Ammon's horn (tissue), 1 donor: ENCODE results near the gene COMMD9.

Experiments
- DNase-seq: peaks from one replicate; pipeline ENCODE4 v3.0.0-alpha.2; 2016; ENCODE audit warnings: low spot score

COMMD9 gene

DNA sequence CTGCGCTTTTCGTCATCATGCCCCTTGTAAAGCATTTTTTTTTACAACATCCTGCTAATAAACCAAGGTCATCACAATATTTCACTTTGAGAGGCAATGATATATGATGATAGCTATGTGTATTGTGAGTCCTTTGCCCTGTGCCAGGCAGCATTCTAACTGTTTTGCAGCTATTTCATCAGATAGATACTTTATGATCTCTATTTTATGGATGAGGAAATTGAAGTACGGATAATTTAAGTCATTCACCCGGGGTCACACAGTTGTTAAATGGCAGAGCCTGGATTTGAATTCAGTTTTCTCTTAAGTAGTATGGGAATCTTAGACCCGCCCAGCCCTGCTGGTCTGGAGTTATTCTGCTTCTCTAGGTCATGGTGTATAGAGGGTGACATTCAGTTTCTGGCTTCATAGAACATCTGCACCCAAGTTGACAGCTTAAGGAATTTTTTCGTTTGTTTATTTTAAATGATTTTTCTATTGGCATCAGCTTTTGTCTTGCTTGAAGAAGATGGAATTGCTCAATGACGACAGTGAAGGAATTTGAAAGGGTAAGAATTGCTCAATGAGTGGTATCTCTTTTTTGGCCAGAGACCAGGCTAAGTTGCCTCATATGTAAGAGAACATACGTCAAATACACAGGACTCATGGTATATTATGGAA is 7.8 kb upstream of the COMMD9 start:
- no peak for DNase-seq

DNA sequence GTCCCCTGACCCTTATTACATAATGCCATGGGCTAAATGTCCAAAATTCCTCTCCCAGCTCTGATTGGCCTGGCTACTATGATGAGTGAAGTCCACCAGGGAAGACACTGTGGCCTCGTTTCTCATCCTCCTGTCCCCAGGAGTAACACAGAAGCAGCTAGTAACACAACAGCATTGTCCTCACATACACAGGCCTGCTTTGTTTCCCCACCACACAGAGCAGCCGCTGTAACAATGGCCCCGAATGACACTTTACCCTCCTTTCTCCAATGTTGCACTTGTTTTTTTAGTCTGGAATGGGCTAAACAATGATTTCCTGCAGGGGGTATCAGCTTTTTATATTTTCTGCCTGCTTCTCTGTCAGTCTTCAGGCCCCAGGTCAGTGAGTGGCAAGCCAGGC is 6.7 kb upstream of the COMMD9 start, which contains the start of gene PRR5L:
PRR5L (plus strand) TSS at position 363 of the 400 bp plus-strand sequence. CDS start 104,834 bp downstream, outside the sequence.
- DNase-seq: peak; percentile 94

DNA sequence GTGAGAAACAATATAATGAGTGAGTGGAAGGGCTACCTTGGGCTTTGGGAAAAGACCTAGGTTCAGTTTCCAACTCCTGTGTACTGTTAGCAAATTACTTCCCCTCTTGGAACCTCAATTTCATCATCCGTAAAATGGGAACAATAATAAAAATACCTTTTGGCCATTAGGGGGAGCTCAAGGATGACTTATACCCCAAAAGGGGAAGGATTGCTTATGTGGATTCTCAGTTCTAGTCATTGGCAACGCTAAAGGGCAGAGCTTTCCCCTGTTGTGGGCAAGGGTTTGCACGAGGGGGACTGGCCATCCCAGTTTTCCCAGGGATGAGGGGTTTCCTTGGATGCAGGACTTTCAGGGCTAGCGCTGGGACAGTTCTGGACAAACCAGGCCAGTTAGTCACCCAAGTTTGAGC is 3.1 kb upstream of the COMMD9 start:
- peak; percentile 48 for DNase-seq

DNA sequence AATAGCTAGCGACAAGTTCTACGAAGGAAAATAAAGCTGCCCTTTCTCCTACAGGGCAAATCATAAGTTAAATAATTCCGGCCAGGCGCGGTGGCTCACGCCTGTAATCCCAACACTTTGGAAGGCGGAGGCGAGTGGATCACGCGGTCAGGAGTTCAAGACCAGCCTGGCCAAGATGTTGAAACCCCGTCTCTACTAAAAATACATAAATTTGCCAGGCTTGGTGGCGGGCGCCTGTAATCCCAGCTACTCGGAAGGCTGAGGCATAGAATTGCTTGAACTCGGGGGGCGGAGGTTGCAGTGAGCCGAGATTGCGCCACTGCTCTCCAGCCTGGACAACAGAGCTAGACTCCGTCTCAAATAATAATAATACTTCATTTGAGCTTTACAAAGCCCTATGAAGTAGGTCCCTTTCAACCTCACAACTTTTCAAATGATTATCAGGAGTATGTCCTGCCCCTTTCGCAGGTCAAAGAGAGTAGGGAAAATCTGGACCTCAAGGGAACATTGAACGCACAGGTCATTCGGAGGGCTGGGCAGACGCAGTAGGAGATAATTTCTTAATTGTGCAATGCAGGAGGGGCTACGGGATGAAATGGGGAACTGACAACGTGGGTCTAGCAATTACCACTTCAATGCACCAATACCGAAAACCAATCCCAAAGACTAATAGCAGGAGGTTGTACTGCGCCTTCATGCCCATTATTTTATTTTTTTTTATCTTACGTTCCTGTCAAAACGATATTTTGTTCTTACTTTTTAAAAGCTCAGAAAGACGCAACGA is 590 bp downstream of the COMMD9 start:
- DNase-seq: no peak

DNA sequence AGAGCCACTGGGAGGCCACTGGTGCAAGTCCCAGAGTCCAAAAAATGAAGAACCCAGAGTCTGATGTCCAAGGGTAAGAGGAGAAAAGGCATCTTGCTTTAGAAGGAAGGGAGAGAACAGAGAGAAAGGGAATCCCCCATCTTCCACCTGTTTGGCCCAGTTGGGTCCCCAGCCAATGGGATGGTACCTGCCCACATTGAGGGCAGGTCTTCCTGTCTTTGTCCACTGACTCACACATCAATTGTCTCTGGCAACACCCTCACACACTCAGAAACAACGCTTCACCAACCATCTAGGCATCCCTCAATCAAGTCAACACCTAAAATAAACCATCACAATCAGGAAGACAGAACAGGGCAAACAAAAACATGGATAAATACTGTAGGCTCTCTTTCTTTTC is 6.3 kb downstream of the COMMD9 start:
- no peak for DNase-seq

DNA sequence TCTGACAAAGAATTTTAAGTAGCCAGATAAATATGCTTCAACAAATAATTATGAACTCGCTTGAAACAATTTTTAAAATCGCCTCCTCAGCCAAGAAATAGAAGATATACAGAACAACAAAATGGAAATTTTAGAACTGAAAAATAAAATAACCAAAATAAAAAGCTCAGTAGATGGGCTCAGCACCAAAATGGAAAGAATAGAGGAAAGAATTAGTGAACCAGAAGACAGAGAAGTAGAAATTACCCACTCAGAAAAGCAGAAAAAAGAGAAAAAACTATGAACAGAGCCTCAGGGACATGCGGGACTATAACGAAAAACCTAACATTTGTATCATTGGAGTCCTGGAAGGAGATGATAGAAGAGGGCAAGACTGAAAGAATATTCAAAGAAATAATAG is 7.4 kb downstream of the COMMD9 start:
- DNase-seq: no peak

DNA sequence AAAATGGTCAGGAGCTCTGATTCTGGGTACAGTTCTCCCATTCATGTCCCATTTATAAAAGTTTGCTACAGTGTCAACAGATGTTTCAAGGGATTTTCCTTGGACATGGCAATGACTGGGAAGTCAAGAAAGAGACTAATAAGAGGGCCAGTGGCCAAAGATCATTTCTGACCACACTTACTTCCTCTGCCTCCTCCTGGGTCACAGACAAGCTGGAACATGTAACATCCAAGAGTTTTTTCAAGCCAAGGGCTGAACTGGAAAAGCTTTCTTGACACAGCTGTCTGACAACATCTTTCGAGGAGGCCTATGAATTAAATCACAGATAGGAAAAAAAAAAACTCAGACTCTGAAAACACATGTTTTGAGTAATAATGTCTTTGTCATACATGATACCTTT is 8.7 kb downstream of the COMMD9 start:
- no peak for DNase-seq

DNA sequence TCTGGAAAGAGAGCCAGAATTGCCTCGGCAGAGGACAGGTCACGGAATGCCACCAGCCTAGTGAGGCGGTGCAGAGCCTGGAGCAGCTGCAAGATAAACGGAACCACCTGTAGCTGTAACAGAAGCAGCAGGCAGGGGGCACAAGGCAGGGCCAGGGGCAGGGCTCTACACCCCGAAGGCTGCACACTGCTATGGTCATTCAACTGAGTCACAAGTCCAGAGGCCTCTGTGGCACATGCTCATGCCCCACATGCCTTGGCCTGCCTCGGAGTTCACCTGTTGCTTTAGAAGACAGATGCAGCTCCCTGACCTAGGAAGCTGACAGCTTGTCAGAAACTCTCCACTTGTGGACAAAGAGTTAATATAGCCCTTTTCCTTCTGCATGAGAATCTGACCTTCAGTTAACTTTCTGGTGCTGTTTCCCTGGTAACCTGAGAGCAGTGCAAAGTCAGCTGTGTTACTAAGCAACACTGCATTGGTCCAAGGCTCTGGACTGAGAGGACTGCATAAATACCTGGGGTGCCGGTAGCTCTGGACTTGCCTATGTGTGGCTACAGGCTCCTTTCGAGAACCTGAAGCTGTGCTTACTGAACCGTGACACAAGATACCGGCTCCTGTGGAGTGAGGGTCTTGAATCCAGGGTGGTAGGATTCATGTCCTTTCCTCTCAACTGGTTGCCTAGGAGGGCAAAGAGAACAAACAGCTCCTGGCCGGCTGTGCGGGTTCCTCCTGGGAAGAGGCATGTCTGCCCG is 10.5 kb downstream of the COMMD9 start:
- peak; percentile 37 for DNase-seq

DNA sequence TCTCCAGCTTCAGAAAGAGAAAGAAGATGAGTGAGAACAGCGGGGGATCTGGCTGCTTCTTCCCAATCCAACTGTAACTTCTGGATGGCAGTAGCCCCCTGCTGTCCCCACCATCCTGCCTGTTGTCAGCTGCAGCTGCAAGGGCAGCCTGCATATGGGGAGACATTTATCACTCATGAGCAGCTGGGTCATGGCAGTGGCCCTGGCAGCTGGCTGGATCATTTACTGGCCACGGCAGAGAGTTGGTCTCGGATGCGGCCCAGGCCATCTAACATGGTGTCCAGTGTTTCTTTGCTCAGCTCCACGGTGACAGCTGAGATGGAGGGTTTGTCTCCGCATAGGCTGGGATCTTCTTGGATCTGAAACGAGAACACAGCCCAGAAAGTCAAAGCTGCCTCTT is 14.8 kb downstream of the COMMD9 start:
- DNase-seq: no peak

DNA sequence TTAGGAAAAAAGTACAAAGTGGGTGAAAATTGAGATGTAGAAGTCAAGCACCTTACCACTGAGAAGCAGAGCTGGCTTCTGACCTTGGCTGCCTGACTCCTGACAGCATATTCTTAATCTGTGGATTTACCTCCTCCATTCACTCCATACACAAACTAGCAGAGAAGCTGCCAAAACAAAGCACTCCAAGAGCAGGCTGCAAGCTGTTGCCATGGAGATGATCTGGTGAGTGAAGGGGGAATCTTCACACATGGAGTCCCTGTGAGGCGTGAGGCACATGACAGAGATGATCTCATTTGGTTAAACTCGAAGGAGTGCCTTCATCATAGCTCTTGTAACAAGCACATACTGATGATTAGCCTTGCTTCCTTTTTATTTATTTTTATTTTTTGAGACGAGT is 16.1 kb downstream of the COMMD9 start:
- DNase-seq: peak; percentile 70

DNA sequence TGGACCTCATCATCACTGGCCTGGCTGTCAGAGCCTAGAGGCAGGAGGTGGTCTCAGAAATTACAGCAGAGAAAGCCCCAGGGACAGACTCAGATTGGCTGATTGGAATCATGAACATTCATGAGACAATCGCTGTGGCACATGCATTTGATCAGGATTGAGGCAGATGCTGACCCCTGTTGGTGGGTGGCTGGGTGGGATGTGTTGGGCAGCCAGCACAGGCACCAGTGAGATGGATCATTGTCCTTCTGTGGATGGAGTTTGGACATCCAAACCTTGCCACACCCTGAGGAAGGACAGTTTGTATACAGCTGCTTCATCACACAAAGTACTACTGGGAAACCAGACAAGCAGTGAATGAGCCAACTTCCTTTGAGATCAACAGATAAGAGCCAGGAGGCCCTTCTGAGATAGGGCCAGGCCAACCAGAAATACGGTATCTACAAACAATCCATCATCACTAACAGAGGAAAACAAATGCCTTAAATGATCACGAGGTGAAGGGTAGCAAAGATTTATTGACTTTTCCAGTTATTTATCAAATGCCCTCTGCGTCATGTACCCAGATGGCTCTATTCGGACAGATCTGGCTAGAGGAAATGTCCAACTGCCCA is 17.3 kb downstream of the COMMD9 start:
- DNase-seq: no peak

DNA sequence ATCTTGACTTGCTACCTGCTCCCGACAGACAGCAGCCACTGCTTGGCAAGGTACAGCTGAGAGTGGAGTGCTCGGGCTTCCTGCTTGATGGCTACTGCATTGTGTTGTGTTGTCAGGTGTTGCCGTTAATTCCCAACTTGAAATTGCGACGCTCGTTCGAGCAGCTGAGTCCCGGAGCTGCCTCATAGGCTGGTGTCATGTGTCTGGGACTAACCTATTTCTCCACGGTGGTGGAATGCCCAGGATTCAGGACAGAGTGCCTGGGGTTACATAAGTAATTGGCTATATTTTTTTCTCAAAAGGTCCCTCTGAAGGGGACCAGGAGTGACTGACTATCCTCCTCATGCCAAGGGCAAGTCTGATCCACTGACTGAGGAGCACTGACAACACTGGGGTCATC is 18.5 kb downstream of the COMMD9 start:
- DNase-seq: no peak

DNA sequence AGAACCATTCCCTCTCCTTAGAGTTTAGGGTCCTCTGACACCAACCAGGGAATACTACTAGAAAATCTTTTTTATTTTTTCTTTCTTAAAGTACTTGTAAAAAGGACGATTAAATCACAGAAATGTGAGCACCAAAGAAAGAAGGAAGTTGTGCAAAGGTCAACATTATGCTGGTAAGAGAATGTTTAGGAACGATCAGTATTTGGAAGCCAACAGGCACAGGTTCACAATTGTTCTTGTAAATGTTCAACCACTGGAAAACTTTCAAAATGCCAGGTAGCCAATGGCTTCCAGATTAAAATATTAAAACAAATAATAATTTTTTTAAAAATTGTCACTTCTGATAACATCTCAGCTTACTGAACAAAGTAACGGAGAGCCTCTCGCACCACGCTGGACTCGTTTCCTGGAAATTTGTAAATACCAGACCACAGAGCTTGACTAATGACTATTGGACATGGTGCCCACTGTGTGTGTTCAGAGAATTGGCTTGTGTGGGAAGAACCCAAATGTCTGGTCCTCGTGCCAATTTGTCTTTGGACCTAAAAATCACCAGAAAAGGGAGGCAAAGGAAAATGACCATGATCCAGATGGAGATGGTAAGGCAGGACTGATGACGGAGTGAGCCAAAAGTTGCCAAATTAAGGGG is 20.8 kb downstream of the COMMD9 start:
- DNase-seq: no peak

DNA sequence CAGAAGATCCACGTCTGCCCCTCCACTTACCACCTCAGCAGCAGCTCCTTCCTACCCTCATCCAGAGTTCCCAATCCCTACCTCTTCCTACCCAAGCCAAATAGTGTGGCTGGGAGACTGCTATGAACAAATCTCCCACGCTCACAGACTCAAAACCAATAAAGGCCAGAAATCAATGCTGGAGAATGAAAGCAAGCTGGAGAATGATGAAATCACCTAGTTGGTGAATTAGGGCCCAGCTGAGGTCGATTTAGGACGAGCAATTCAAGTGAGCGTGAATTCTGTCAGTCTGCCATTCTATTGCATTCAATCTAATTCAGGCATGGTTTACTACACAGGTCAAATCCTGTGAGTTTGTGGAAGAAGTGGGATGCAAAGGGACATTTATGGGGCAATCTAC is 22.5 kb downstream of the COMMD9 start:
- DNase-seq: peak; percentile 25

DNA sequence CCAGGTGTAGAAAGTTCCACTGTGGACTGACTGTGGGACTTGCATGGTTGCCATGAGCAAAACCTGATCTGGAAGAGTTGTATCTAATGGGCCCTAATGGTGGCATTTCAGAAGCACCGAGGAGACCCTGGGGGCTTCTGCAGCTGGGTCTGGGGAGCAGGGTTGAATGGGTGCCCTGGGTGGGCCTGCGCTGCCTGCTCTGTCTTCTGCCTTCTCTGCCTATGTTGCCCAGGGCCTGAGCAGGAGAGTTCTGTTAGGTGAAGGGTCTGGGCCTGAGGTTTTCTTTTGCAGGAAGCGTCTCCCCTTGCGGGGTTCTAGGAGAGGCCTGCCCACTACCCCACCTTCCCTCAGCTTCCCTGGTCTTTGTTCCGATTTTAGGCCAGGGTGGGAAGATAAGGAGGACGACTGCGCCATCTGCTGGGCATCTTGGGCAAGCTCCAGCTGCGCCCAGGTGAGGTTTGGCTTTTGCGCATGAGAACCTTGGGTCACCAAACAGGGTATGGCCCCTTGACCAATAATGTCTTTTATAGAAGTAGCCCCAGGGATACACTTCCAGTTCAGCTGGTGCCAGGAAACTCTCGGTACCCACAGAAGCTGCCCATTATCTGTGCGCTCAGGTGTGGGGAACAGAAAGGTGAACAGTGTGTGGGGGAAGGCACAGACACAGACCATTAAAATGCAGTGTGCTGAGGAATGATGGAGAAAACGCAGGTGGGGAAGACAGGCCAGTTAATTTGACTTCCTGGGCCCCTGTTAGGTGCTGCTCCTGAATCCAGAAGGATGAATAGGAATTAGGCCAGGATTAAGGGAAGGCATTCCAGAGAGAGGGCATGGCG is 23.2 kb downstream of the COMMD9 start:
- DNase-seq: peak; percentile 53

DNA sequence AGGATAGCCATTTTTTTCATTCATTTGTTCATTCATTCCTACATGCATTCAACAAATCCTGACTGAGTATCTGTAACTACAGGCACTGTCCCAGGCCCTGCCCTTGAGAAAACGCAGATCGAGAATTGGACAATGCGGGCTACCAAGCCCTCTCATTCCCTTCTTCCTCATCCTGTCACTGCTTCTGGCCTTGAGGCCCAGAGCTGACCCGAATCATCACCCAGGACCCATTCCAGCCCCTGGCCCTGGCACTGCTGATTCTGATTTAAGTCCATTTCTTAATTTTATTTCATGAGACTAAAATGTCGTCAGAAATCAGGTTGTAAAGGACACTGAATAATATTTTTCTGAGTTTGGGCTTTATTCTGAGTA is 24.3 kb downstream of the COMMD9 start:
- DNase-seq: no peak

DNA sequence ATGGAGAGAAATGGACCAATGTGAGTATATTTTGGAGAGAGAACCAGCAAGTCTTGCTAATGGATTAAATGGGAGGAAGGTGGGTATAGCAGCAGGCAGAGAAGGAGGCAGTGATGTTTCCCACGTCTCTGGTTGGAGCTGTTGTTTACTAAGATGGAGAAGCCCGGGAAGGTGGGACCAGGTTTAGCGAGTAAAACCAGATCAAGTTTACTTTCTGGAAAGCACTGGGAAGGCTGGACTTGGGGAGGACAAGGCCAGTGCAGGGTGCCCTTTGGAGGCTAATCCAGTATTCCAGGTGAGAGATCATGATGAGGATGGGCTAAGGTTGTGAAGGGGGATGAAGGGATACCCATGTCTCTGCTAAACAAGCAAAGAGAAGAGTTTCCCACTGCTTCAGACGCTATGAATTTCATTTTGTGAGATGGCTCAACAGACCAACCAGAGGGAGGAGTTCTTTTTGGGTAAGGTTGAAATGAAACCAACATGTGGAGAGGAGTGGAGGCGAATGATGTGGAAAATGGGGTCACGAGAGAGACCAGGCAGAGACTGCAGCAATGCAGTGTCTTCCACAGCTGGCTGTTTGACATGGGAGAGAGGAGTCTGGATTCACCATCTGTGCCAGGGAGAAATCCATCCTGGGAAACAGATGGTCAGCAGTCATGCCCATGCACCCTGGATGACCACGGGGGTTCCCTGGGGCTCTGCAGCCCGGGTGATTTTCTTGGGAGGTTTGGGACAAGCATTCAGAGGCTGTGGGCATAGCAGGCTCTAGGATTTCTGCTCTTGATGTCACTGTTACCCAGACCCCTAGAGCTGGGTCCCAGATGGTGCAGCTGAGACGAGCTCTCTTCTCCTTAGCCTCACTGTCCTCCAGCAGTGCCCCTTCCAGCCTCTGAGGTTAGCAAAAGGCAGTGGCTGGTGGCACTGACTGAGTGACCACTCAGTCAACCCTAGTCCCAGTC is 24.9 kb downstream of the COMMD9 start:
- no peak for DNase-seq

DNA sequence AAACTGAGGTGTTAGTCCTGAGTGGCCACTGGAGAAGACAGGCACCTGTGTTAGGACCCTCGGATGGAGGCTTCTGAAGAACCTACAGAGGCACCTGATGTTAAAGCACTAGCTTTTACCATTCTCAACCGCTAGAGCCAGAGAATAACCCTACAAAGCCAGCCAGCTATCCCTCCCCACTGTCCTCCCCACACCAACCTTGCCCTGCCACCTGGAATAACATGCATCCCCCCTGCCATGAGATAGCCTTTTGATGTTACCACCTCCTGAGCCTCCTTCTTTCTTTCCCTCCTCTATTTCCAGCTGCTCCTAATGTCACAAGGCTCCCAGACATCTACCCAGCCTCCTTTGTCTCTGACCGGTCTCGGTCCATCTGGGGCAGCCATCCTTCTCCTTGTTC is 28.1 kb downstream of the COMMD9 start:
- DNase-seq: no peak

DNA sequence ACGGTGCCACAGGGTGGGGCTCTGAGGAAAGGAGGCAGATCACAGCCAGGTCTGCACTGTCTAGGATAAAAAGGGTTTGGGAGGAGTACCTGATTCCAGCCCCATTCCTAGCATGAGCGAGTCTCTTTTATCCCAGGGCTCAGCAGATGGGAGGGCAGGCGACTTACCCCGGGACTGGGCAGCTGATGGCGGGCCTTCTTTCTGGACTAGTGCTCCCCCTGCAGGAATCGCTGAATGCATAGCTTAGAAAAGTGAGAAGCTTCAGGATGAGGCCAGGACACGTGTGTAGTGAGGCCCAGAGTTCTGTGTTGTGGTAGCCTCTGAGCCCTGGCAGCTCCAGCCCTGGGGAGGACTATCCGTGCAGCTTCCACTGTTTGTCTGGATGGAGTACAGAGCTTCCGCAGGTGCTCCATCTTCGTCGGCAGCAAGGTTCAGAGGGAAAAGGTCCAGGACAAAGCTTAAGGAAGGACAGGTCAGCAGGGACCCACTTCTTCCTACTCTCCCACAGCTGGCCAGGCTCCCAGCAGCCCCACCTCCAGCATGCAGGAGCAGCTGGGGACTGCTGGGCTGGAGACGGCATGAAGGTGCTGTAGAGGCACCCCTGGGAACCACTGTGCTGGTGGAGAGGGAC is 30.4 kb downstream of the COMMD9 start:
- peak; percentile 80 for DNase-seq
